Measurements from ENCODE around the gene OCSTAMP.

The OCSTAMP gene

DNA sequence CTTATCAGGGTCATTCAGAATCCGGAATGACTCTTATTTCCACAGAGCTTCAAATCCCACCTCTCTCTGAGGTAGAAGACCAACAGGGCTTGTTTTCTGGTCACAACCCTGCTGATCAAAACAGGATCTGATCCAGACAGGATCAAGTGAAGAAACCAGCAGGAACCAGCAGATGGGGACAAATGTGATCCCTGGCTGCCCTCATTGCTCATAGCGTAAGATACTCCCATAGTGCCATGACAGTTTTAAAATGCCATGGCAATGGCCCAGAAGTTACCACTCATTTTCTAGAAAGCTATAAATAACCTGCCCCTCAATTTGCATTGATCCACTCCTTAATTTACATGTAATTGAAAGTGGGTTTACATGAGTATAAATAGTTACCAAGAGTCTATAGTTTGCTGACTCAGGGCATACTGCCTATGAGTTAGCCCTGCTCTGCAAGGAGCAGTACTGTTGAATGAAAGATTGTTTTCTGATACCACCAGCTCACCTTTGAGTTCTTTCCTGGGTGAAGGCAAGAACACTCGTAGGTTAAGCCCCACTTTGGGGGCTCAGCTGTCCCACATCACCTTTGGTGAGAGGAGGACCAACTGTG, 30.9 kb downstream of the OCSTAMP start:
- DNase-seq (ENCODE audit: low spot score) = no peak

- peak; percentile 71 for DNase-seq (ENCODE audit: low spot score)
Measured at GRCh38 chr20:46512943-46513844, 37.3 kb downstream of the OCSTAMP start, which contains the start of gene ZNF334. Gene ZNF334, minus strand, starts transcription at chr20:46513559. Its CDS starts 1,457 bp downstream, at chr20:46512102.

GRCh38 chr20:46509523-46509922, 40.9 kb downstream of the OCSTAMP start:
- no peak for DNase-seq (ENCODE audit: low spot score)

DNA sequence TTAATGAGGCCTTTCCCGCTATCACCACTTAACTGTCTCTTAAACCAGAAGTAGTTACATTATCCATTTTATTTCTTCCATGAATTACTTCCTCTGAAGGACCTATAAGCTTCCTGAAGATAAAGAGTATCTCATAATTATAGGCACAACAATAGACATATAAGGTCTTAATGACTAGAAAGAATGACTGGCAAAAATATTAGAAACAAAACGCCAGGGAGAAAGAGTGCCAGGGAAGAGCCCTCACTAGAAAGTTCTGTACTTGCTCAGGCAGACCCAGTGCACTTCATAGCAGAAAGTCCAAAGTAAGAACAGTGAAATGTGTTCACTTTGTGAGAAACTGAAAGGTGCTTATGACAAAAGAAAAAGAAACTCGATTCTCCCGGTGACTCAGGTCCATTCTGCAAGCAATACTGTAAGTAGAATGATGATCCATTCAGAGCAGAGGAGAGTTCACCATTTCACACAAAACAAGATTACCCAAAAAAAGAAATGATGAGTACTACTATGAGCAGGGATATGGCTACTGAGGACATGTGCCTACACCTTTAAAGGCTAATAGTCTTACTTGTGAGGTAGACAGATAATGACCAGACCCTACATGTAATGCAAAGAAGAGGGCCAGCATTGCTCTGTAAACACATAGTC, 42.6 kb downstream of the OCSTAMP start:
- DNase-seq (ENCODE audit: low spot score) = no peak

GRCh38 chr20:46505506-46505905, 44.9 kb downstream of the OCSTAMP start:
- no peak for DNase-seq (ENCODE audit: low spot score)

GRCh38 chr20:46501961-46502360, 48.5 kb downstream of the OCSTAMP start:
- DNase-seq (ENCODE audit: low spot score) = no peak

- DNase-seq (ENCODE audit: low spot score) = no peak
Measured at GRCh38 chr20:46501337-46501942, 49.0 kb downstream of the OCSTAMP start.

DNA sequence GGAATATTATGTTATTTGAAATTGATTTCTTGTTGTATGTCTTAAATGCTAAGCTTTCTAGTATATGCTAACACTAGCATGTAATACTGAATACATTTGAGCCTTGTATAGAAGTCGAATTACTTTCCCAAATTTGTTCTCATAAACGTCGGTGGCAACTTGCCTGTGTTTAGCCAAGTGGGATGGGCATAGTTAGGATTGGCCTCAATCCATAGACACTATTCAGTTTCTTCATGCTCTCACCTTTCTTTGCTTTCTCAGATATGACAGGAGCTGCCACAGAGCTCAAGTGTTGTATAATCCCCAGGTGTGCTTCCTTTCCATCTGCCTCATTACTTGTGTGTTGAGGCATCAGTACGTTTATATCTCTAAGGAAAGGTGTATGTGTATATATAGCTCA, 56.4 kb downstream of the OCSTAMP start:
- no peak for DNase-seq (ENCODE audit: low spot score)

GRCh38 chr20:46491354-46491753, 59.1 kb downstream of the OCSTAMP start:
- DNase-seq (ENCODE audit: low spot score) = no peak

Measured in activated CD4-positive, alpha-beta T cell treated with anti-CD3 and anti-CD28 coated beads, Interleukin-2, Interleukin-4, amounts not matched to agents 100 ng/mL and 50 ng/mL, durations not matched to agents 16 hours and 8 hours (primary cell).